Measurements from ENCODE around the gene HSPA2. TPM values are rescaled to one million over a fixed set of nuclear protein-coding genes. Genes with fewer than 3 reads are reported as not detected.
"Not testable (repeated sequence)": the region's sequence is repeated elsewhere in the genome, so short reads cannot be mapped to it uniquely, and the experiment has no call there.

Gene HSPA2
- total RNA-seq, 1 donor from 2014 or later, result 23.9 TPM

GRCh38 chr14:64513271-64513670, 27.3 kb upstream of the HSPA2 start:
- H3K4me3 ChIP-seq (ENCODE audit: low read depth, low read length), result no peak overlapping the region

GRCh38 chr14:64515053-64515452, 25.5 kb upstream of the HSPA2 start:
- no peak for TF ChIP-seq CTCF (conservative IDR thresholded peaks at IDR 0.05; ENCODE audit: low read depth, low read length)
- H3K4me3 ChIP-seq (ENCODE audit: low read depth, low read length), result no peak overlapping the region
- DNase-seq (ENCODE audit: low read depth), result no peak

More at GRCh38 chr14:64513271-64513670, 27.3 kb upstream of the HSPA2 start:
- no peak for DNase-seq (ENCODE audit: low read depth)
- no peak for TF ChIP-seq CTCF (conservative IDR thresholded peaks at IDR 0.05; ENCODE audit: low read depth, low read length)

DNA sequence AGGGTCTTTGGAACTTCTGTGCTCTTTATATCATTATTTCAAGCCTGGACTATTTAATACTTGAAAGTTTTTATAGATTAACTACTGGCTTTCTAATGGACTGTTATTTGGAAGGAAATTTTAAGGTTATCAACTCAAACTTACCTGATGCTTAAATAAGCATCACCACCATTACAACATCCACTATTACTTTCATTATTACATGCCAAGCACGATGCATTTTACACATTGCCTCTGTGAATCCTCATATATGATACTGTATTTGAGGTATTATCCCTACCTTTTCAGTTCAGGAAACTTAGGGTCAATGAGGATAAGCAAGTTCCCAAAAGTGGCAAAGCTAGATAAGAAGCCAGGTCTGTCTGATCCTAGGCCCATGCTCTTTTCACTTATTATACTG, 23.6 kb upstream of the HSPA2 start:
- no peak for TF ChIP-seq CTCF (conservative IDR thresholded peaks at IDR 0.05; ENCODE audit: low read depth, low read length)
- H3K4me3 ChIP-seq (ENCODE audit: low read depth, low read length), result no peak overlapping the region
- no peak for DNase-seq (ENCODE audit: low read depth)

- not testable (repeated sequence) for DNase-seq (ENCODE audit: low read depth)
Measured at GRCh38 chr14:64517667-64518066, 22.9 kb upstream of the HSPA2 start.

DNA sequence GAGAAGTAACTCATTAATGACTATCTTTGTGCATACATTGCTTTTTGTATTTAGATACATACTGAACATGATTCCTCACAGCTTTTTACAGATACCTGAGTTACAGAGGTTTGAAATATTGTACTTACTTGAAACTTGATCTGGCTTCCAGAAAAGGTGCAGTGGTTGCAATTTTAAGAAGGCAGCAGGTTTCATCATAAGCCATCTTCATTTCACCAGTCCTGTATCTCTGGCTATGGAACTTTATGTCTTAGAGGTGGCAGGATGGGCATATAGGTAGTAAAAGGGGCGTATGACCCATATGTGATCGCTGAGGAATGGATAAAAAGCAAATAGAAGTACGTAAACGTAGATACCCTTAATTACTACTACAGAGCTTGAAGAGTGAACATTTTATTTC, 22.3 kb upstream of the HSPA2 start:
- no peak for DNase-seq (ENCODE audit: low read depth)
- TF ChIP-seq CTCF (conservative IDR thresholded peaks at IDR 0.05; ENCODE audit: low read depth, low read length), result no peak

More at GRCh38 chr14:64517667-64518066, 22.9 kb upstream of the HSPA2 start:
- not testable (repeated sequence) for H3K4me3 ChIP-seq (ENCODE audit: low read depth, low read length)

DNA sequence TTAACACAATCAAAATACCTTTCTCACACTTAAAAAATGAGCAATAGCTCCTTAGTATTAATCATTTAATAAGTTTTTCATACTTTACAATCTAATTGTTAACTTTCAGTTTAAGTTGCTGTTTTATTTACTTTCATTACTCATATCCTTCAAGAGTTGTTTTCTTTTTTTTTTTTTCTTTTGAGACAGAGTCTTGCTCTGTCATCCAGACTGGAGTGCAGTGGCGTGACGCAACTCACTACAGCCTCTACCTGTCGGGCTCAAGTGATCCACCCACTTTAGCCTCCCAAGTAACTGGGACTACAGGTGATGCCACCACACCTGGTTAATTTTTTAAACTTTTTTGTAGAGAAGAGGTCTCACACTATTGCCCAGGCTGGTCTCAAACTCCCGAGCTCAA, 19.8 kb upstream of the HSPA2 start:
- H3K4me3 ChIP-seq (ENCODE audit: low read depth, low read length), result no peak overlapping the region
- TF ChIP-seq CTCF (conservative IDR thresholded peaks at IDR 0.05; ENCODE audit: low read depth, low read length), result no peak
- no peak for DNase-seq (ENCODE audit: low read depth)

More for the DNA sequence above, 22.3 kb upstream of the HSPA2 start:
- H3K4me3 ChIP-seq (ENCODE audit: low read depth, low read length), result no peak overlapping the region

DNA sequence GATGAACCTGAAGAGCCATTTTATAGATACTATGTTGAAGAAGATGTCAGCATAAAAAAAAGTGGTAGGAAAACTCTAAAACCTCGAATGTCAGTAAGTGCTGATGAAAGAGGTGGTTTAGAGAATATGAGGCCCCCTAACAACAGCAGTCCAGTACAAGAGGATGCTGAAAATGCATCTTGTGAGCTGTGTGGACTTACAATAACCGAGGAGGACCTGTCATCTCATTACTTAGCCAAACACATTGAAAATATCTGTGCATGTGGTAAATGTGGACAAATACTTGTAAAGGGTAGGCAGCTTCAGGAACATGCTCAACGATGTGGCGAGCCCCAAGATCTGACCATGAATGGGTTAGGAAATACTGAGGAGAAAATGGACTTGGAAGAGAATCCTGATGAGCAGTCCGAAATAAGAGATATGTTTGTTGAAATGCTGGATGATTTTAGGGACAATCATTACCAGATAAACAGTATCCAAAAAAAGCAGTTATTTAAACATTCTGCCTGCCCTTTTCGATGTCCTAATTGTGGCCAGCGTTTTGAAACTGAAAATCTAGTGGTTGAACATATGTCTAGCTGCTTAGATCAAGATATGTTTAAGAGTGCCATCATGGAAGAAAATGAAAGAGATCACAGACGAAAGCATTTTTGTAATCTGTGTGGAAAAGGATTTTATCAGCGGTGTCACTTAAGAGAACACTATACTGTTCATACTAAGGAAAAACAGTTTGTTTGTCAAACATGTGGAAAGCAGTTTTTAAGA, 17.8 kb upstream of the HSPA2 start:
- H3K4me3 ChIP-seq (ENCODE audit: low read depth, low read length), result no peak overlapping the region
- no peak for TF ChIP-seq CTCF (conservative IDR thresholded peaks at IDR 0.05; ENCODE audit: low read depth, low read length)
- no peak for DNase-seq (ENCODE audit: low read depth)

All from epithelial cell of proximal tubule (primary cell).